Calu3 (cell line): ENCODE data around the gene VWA1. TPM values are rescaled to one million over a fixed set of nuclear protein-coding genes. Genes with fewer than 3 reads are reported as not detected.

ENCODE experiments used
- BruUV-seq: library from RNA; stranded (reverse); fragments of 400-500 nt; replicated peaks from 2 replicates; lab custom pipeline; 2021; lab: Mats Ljungman, UMichigan
- CTCF ChIA-PET: fragments of 300-600 bp; sonication (Branson Sonifier 250); formaldehyde crosslinking; loops from one replicate; lab custom pipeline; 2022; ENCODE audit warnings: antibody characterized with exemption; lab: Charles Lee
- DNase-seq: peaks from one replicate; pipeline ENCODE4 v3.0.0; 2022
- H3K27ac Mint-ChIP-seq: one replicate; pipeline ENCODE4 v1.8.0; 2022; ENCODE audit warnings: mixed read lengths; ENCODE audit not compliant: unreplicated experiment
- H3K27me3 Mint-ChIP-seq: one replicate; pipeline ENCODE4 v1.8.0; 2022; ENCODE audit warnings: mixed read lengths; ENCODE audit not compliant: unreplicated experiment
- H3K36me3 Mint-ChIP-seq: one replicate; pipeline ENCODE4 v1.8.0; 2022; ENCODE audit warnings: mild to moderate bottlenecking, moderate library complexity, mixed read lengths; ENCODE audit not compliant: insufficient read depth, unreplicated experiment
- H3K4me1 Mint-ChIP-seq: one replicate; pipeline ENCODE4 v1.8.0; 2022; ENCODE audit warnings: mild to moderate bottlenecking, low read depth, mixed read lengths; ENCODE audit not compliant: unreplicated experiment
- H3K4me3 Mint-ChIP-seq: one replicate; pipeline ENCODE4 v1.8.0; 2022; ENCODE audit warnings: mild to moderate bottlenecking, low read depth, moderate library complexity, mixed read lengths; ENCODE audit not compliant: unreplicated experiment
- H3K9me3 Mint-ChIP-seq: one replicate; pipeline ENCODE4 v1.8.0; 2022; ENCODE audit warnings: low read depth, mixed read lengths; ENCODE audit not compliant: unreplicated experiment
- CTCF ChIP-seq: fragments of 200-600 bp; IDR thresholded peaks from one replicate; pipeline ENCODE4 v1.8.0; 2022; ENCODE audit warnings: antibody characterized with exemption; ENCODE audit not compliant: unreplicated experiment
- intact Hi-C: fragments of 100-400 bp; cut with micrococcal nuclease; formaldehyde crosslinking; loops from one replicate; pipeline ENCODE4 v1.10.0; 2022; ENCODE audit not compliant: unreplicated experiment
- total RNA-seq: library from RNA; stranded (reverse); gene quantifications from 2 replicates; pipeline ENCODE4 v1.2.3, GENCODE V29; 2022

The VWA1 gene
- total RNA-seq, 1 experiment from 2014 or later = 78.9 TPM

GRCh38 chr1:1424707-1425106 lies 10.8 kb upstream of the VWA1 start:
- TF ChIP-seq CTCF = no peak
- BruUV-seq = no TSS peak
- H3K36me3 Mint-ChIP-seq = peaks cover 14% of the 10 kb centered on the region
- no peak overlapping the region for H3K4me3 Mint-ChIP-seq
- H3K9me3 Mint-ChIP-seq = no peaks in the 10 kb centered on the region
- no peaks in the 10 kb centered on the region for H3K27me3 Mint-ChIP-seq
- no peak for DNase-seq
- intact Hi-C loops = no loop called here
- H3K27ac Mint-ChIP-seq = no peak overlapping the region
- CTCF ChIA-PET = interaction anchor here (1.6 kb wide), 1 partner anchor 8 kb away, joined by 6 read pairs; no protein-coding TSS in a partner anchor
- peaks cover 11% of the 10 kb centered on the region for H3K4me1 Mint-ChIP-seq

GRCh38 chr1:1425426-1425752 lies 10.1 kb upstream of the VWA1 start:
- H3K9me3 Mint-ChIP-seq = no peaks in the 10 kb centered on the region
- CTCF ChIA-PET = no interaction called here

GRCh38 chr1:1425753-1426495 lies 9.6 kb upstream of the VWA1 start:
- Mint-ChIP-seq H3K27me3 (no peaks in the 10 kb centered on the region), H3K36me3 (peaks cover 10% of the 10 kb centered on the region), H3K4me1 (peaks cover 15% of the 10 kb centered on the region), H3K4me3 (no peak overlapping the region), H3K9me3 (no peaks in the 10 kb centered on the region), H3K27ac (no peak overlapping the region)
- CTCF ChIA-PET = no interaction called here
- no peak for DNase-seq
- intact Hi-C loops = no loop called here
- BruUV-seq = no TSS peak
- TF ChIP-seq CTCF = no peak

More at GRCh38 chr1:1425426-1425752, 10.1 kb upstream of the VWA1 start:
- BruUV-seq = no TSS peak
- Mint-ChIP-seq H3K27me3 (no peaks in the 10 kb centered on the region), H3K4me3 (no peak overlapping the region), H3K4me1 (peaks cover 15% of the 10 kb centered on the region), H3K27ac (no peak overlapping the region), H3K36me3 (peaks cover 14% of the 10 kb centered on the region)
- TF ChIP-seq CTCF = no peak
- intact Hi-C loops = no loop called here
- DNase-seq = no peak

GRCh38 chr1:1426496-1427105 lies 8.9 kb upstream of the VWA1 start:
- no peak for TF ChIP-seq CTCF
- Mint-ChIP-seq H3K36me3 (peaks cover 8% of the 10 kb centered on the region), H3K27me3 (no peaks in the 10 kb centered on the region), H3K27ac (no peak overlapping the region), H3K9me3 (no peaks in the 10 kb centered on the region), H3K4me1 (peaks cover 15% of the 10 kb centered on the region), H3K4me3 (no peak overlapping the region)
- CTCF ChIA-PET = no interaction called here
- DNase-seq = no peak
- BruUV-seq = no TSS peak
- intact Hi-C loops = no loop called here
